ENCODE data around the gene ARAP1. TPM values are rescaled to one million over a fixed set of nuclear protein-coding genes. Genes with fewer than 3 reads are reported as not detected.
"Not testable (repeated sequence)": the region's sequence is repeated elsewhere in the genome, so short reads cannot be mapped to it uniquely, and the experiment has no call there.

The ARAP1 gene
- total RNA-seq, 1 experiment from 2014 or later: 86.2 TPM

- no TSS peak for BruUV-seq (replicated peaks)
- no peak overlapping the region for H3K9ac ChIP-seq (ENCODE audit: low read length)
Observed at GRCh38 chr11:72793076-72793424, 40.8 kb upstream of the ARAP1 start.

GRCh38 chr11:72792437-72793021 lies 40.3 kb upstream of the ARAP1 start:
- no peaks in the 10 kb centered on the region for H3F3A ChIP-seq (ENCODE audit: low read length, unreplicated experiment)
- TF ChIP-seq EZH2 (IDR thresholded peaks at IDR 0.05; ENCODE audit: low read length, unreplicated experiment) (no peak), EZH2phosphoT487 (IDR thresholded peaks at IDR 0.05; ENCODE audit: borderline replicate concordance, low read length) (no peak), CTCF (conservative IDR thresholded peaks at IDR 0.05; ENCODE audit: low read depth, low read length) (no peak)
- no peak overlapping the region for H3K4me3 ChIP-seq (ENCODE audit: low read length)
- ChIA-PET CTCF (interaction anchor here (0.6 to 2.6 kb wide), 2 partner anchors 39 to 67 kb away, joined by 3 to 21 read pairs; no protein-coding TSS in a partner anchor), POLR2A (ENCODE audit: unreplicated experiment) (no interaction called here)
- H3K4me1 ChIP-seq (ENCODE audit: insufficient read depth, low read length): peaks cover 36% of the 10 kb centered on the region
- no peaks in the 10 kb centered on the region for H3K27me3 ChIP-seq (ENCODE audit: low read length)
- H3K9me3 ChIP-seq (ENCODE audit: low read length): no peaks in the 10 kb centered on the region
- intact Hi-C loops (cut with micrococcal nuclease): loop anchor here (1.0 kb wide), 2 partner anchors 40 to 67 kb away; partner anchors contain the start of gene ARAP1
- no peaks in the 10 kb centered on the region for H3K79me2 ChIP-seq (ENCODE audit: low read length)
- H3K9me2 ChIP-seq (replicated peaks; ENCODE audit: low read length): no peaks in the 10 kb centered on the region
- no peak overlapping the region for H2AFZ ChIP-seq (ENCODE audit: low read length)
- ATAC-seq: no peak
- H3K36me3 ChIP-seq (ENCODE audit: low read depth, low read length): no peaks in the 10 kb centered on the region
- H3K4me2 ChIP-seq (ENCODE audit: low read length): no peak overlapping the region
- no peaks in the 10 kb centered on the region for H4K20me1 ChIP-seq (ENCODE audit: low read length)
- no peak overlapping the region for H3K9ac ChIP-seq (ENCODE audit: low read length)
- no peak for DNase-seq
- no TSS peak for BruUV-seq (replicated peaks)
- no peak overlapping the region for H3K27ac ChIP-seq (ENCODE audit: low read length)

More at GRCh38 chr11:72793076-72793424, 40.8 kb upstream of the ARAP1 start:
- no peak overlapping the region for H3K27ac ChIP-seq (ENCODE audit: low read length)
- H2AFZ ChIP-seq (ENCODE audit: low read length): peak overlapping the region; percentile 91
- no peaks in the 10 kb centered on the region for H3K9me2 ChIP-seq (replicated peaks; ENCODE audit: low read length)
- no peak for ATAC-seq
- peak overlapping the region; percentile 82 for H3K4me2 ChIP-seq (ENCODE audit: low read length)
- no peaks in the 10 kb centered on the region for H4K20me1 ChIP-seq (ENCODE audit: low read length)
- no peaks in the 10 kb centered on the region for H3K36me3 ChIP-seq (ENCODE audit: low read depth, low read length)
- no peaks in the 10 kb centered on the region for H3K9me3 ChIP-seq (ENCODE audit: low read length)
- ChIA-PET POLR2A (ENCODE audit: unreplicated experiment) (no interaction called here), CTCF (interaction anchor here (0.6 to 2.6 kb wide), 2 partner anchors 40 to 68 kb away, joined by 3 to 21 read pairs; no protein-coding TSS in a partner anchor)
- intact Hi-C loops (cut with micrococcal nuclease): loop anchor here (1.0 kb wide), 2 partner anchors 41 to 68 kb away; partner anchors contain the start of gene ARAP1
- peaks cover 31% of the 10 kb centered on the region for H3K4me1 ChIP-seq (ENCODE audit: insufficient read depth, low read length)
- no peaks in the 10 kb centered on the region for H3F3A ChIP-seq (ENCODE audit: low read length, unreplicated experiment)
- no peak for TF ChIP-seq CTCF (conservative IDR thresholded peaks at IDR 0.05; ENCODE audit: low read depth, low read length)
- TF ChIP-seq EZH2phosphoT487 (IDR thresholded peaks at IDR 0.05; ENCODE audit: borderline replicate concordance, low read length): no peak
- TF ChIP-seq EZH2 (IDR thresholded peaks at IDR 0.05; ENCODE audit: low read length, unreplicated experiment): no peak
- no peaks in the 10 kb centered on the region for H3K27me3 ChIP-seq (ENCODE audit: low read length)
- H3K4me3 ChIP-seq (ENCODE audit: low read length): peak overlapping the region; percentile 77; the same call in 1 of the 2 replicates
- no peak for DNase-seq
- no peaks in the 10 kb centered on the region for H3K79me2 ChIP-seq (ENCODE audit: low read length)

- H3K4me2 ChIP-seq (ENCODE audit: low read length); H3K9ac ChIP-seq (ENCODE audit: low read length); H3K9me3 ChIP-seq (ENCODE audit: low read length); H3K27me3 ChIP-seq (ENCODE audit: low read length); ATAC-seq; CTCF ChIA-PET; BruUV-seq (replicated peaks); POLR2A ChIA-PET (ENCODE audit: unreplicated experiment); DNase-seq; H4K20me1 ChIP-seq (ENCODE audit: low read length); intact Hi-C loops (cut with micrococcal nuclease); H3K79me2 ChIP-seq (ENCODE audit: low read length); H3K9me2 ChIP-seq (replicated peaks; ENCODE audit: low read length); H3F3A ChIP-seq (ENCODE audit: low read length, unreplicated experiment); H3K36me3 ChIP-seq (ENCODE audit: low read depth, low read length); H3K27ac ChIP-seq (ENCODE audit: low read length); H2AFZ ChIP-seq (ENCODE audit: low read length); H3K4me3 ChIP-seq (ENCODE audit: low read length): not testable (repeated sequence)
- peaks cover 49% of the 10 kb centered on the region for H3K4me1 ChIP-seq (ENCODE audit: insufficient read depth, low read length)
Observed at GRCh38 chr11:72791228-72791627, 39.0 kb upstream of the ARAP1 start.

Data from PC-3 (cell line).